Measurements from ENCODE around the gene MMP25.

DNA sequence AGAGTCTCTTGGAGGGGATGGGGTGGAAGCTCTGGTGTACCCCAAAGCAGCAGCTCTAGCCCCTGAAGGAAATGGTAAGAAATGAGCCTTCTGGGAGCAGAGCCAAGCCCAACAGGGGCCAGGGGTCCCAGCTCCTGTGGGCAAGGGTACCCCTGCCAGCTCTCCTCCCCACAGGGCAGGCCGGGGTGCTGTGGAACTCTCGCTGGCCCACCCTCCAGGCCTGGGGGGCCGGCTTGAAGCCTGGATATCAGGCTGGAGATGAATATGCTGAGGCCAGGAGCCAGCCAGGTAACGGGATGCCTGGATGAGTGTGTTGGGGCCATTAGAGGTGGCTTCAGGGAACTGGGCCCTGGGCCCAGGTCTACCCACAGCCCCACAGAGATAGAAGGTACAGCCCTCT is 45.8 kb upstream of the MMP25 start:
- TF ChIP-seq ZNF138 (CRISPR knock-in tag; conservative IDR thresholded peaks at IDR 0.05) (no peak), ZNF121 (CRISPR knock-in tag; IDR thresholded peaks at IDR 0.05) (no peak), SMAD4 (CRISPR knock-in tag; IDR thresholded peaks at IDR 0.05) (no peak), ZBTB21 (CRISPR knock-in tag; IDR thresholded peaks at IDR 0.05; ENCODE audit: borderline replicate concordance) (no peak), ESRRA (CRISPR knock-in tag; IDR thresholded peaks at IDR 0.05; ENCODE audit: borderline replicate concordance) (no peak), EMX1 (CRISPR knock-in tag; IDR thresholded peaks at IDR 0.05) (no peak), ELF4 (CRISPR knock-in tag; IDR thresholded peaks at IDR 0.05; ENCODE audit: low read depth) (no peak), TEAD1 (CRISPR knock-in tag; IDR thresholded peaks at IDR 0.05) (no peak), CREB1 (CRISPR knock-in tag; IDR thresholded peaks at IDR 0.05) (no peak)
- TF ChIP-seq, protein P1, sequence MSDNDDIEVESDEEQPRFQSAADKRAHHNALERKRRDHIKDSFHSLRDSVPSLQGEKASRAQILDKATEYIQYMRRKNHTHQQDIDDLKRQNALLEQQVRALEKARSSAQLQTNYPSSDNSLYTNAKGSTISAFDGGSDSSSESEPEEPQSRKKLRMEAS (CRISPR knock-in tag; IDR thresholded peaks at IDR 0.05) = no peak
- TF ChIP-seq, protein P2, sequence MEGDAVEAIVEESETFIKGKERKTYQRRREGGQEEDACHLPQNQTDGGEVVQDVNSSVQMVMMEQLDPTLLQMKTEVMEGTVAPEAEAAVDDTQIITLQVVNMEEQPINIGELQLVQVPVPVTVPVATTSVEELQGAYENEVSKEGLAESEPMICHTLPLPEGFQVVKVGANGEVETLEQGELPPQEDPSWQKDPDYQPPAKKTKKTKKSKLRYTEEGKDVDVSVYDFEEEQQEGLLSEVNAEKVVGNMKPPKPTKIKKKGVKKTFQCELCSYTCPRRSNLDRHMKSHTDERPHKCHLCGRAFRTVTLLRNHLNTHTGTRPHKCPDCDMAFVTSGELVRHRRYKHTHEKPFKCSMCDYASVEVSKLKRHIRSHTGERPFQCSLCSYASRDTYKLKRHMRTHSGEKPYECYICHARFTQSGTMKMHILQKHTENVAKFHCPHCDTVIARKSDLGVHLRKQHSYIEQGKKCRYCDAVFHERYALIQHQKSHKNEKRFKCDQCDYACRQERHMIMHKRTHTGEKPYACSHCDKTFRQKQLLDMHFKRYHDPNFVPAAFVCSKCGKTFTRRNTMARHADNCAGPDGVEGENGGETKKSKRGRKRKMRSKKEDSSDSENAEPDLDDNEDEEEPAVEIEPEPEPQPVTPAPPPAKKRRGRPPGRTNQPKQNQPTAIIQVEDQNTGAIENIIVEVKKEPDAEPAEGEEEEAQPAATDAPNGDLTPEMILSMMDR (IDR thresholded peaks at IDR 0.05) = no peak
- TF ChIP-seq, protein P3, sequence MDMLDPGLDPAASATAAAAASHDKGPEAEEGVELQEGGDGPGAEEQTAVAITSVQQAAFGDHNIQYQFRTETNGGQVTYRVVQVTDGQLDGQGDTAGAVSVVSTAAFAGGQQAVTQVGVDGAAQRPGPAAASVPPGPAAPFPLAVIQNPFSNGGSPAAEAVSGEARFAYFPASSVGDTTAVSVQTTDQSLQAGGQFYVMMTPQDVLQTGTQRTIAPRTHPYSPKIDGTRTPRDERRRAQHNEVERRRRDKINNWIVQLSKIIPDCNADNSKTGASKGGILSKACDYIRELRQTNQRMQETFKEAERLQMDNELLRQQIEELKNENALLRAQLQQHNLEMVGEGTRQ (CRISPR knock-in tag; IDR thresholded peaks at IDR 0.05) = no peak

All from WTC11 (cell line).